B cell (primary cell): ENCODE results near the gene RNF215. TPM values are rescaled to one million over a fixed set of nuclear protein-coding genes. Genes with fewer than 3 reads are reported as not detected.

Experiments used
- ATAC-seq: fragments of 200-7000 bp; cut with Tn5 transposase; one replicate; pipeline ENCODE4 v1.10.0; 2021; ENCODE audit warnings: low read depth, mild to moderate bottlenecking, moderate number of reproducible peaks, moderate library complexity
- CTCF ChIA-PET: fragments of 350-600 bp; sonication (Branson Sonifier 250); formaldehyde crosslinking; loops from one replicate; lab custom pipeline; 2021; ENCODE audit warnings: antibody characterized with exemption, inconsistent platforms; lab: Charles Lee
- POLR2A ChIA-PET: fragments of 350-600 bp; sonication (Branson Sonifier 250); formaldehyde crosslinking; loops from one replicate; lab custom pipeline; 2021; ENCODE audit warnings: antibody characterized with exemption; lab: Charles Lee
- DNase-seq: peaks from one replicate; pipeline ENCODE4 v3.0.0; 2013
- H2AFZ ChIP-seq: 2 replicates; pipeline ENCODE4 v1.6.1; 2012; ENCODE audit warnings: mild to moderate bottlenecking, low read depth, low read length; ENCODE audit not compliant: insufficient read depth, poor library complexity, severe bottlenecking
- H3K27ac ChIP-seq, 2 donors: 1 replicate in 1 of 2; 2 replicates in 1 of 2; pipeline ENCODE4 v1.5.1; 2012 to 2013; ENCODE audit warnings: low read length in 2 of 2, mild to moderate bottlenecking in 2 of 2, moderate library complexity in 1 of 2
- H3K27me3 ChIP-seq, 4 experiments: fragments of 200-600 bp in 1 of 4; sonication (generic) in 1 of 4; replicated peaks in 1 of 4; 1 replicate in 2 of 4; 2 replicates in 2 of 4; pipeline versions ENCODE4 v1.6.1 to v1.7.0; 2013 to 2016; ENCODE audit warnings: low read length in 3 of 4, mild to moderate bottlenecking in 2 of 4, mixed read lengths in 1 of 4, moderate library complexity in 1 of 4; ENCODE audit not compliant: insufficient read depth in 4 of 4, control insufficient read depth in 3 of 4; ENCODE audit errors: control extremely low read depth in 1 of 4
- H3K36me3 ChIP-seq, 2 experiments: replicated peaks in 1 of 2; 1 replicate in 1 of 2; 2 replicates in 1 of 2; pipeline versions ENCODE4 v1.6.1 to v1.7.1; 2013; ENCODE audit warnings: low read length in 1 of 2; ENCODE audit not compliant: insufficient read depth in 2 of 2, control insufficient read depth in 1 of 2; ENCODE audit errors: control extremely low read depth in 1 of 2, extremely low read depth in 1 of 2
- H3K4me1 ChIP-seq, 2 donors: fragments of 200-600 bp in 1 of 2; sonication (generic) in 1 of 2; 1 replicate in 1 of 2; 2 replicates in 1 of 2; pipeline versions ENCODE4 v1.5.1 to v1.6.1; 2013 to 2017; ENCODE audit warnings: low read length in 2 of 2; ENCODE audit not compliant: control insufficient read depth in 2 of 2, insufficient read depth in 2 of 2
- H3K4me2 ChIP-seq: replicated peaks from 2 replicates; pipeline ENCODE3; 2012; ENCODE audit warnings: mild to moderate bottlenecking, low read depth, low read length; ENCODE audit not compliant: poor library complexity, severe bottlenecking
- H3K4me3 ChIP-seq, 5 experiments: fragments of 200-600 bp in 1 of 5; sonication (generic) in 1 of 5; 1 replicate in 3 of 5; 2 replicates in 2 of 5; pipeline versions ENCODE4 v1.5.1 to v1.7.0; 2011 to 2016; ENCODE audit warnings: low read length in 4 of 5, mild to moderate bottlenecking in 4 of 5, low read depth in 2 of 5, control low read depth in 1 of 5, moderate library complexity in 1 of 5; ENCODE audit not compliant: insufficient read depth in 1 of 5; ENCODE audit errors: control extremely low read depth in 1 of 5, extremely low read depth in 1 of 5
- H3K79me2 ChIP-seq: fragments of 200-600 bp; sonication (generic); one replicate; pipeline ENCODE4 v1.6.0; 2016; ENCODE audit warnings: low read length; ENCODE audit not compliant: control insufficient read depth, insufficient read depth
- H3K9ac ChIP-seq: fragments of 200-600 bp; sonication (generic); 2 replicates; pipeline ENCODE4 v1.6.1; 2017; ENCODE audit warnings: mild to moderate bottlenecking, low read length, moderate library complexity
- H3K9me3 ChIP-seq, 3 donors: one replicate each; pipeline versions ENCODE4 v1.6.1 to v1.7.1; 2013; ENCODE audit warnings: low read length in 2 of 3; ENCODE audit not compliant: control insufficient read depth in 2 of 3, insufficient read depth in 1 of 3; ENCODE audit errors: control extremely low read depth in 1 of 3
- H4K20me1 ChIP-seq: 2 replicates; pipeline ENCODE4 v1.6.0; 2012; ENCODE audit warnings: mild to moderate bottlenecking, low read length; ENCODE audit not compliant: insufficient read depth, control insufficient read depth, poor library complexity, severe bottlenecking
- H3K27ac Mint-ChIP-seq: one replicate; pipeline ENCODE4 v1.8.0; 2021; ENCODE audit warnings: mixed read lengths
- H3K27me3 Mint-ChIP-seq: one replicate; pipeline ENCODE4 v1.8.0; 2021; ENCODE audit warnings: mixed read lengths
- H3K4me1 Mint-ChIP-seq: one replicate; pipeline ENCODE4 v1.8.0; 2021; ENCODE audit warnings: mixed read lengths
- H3K4me3 Mint-ChIP-seq: one replicate; pipeline ENCODE4 v1.8.0; 2021; ENCODE audit warnings: mixed read lengths
- H3K9me3 Mint-ChIP-seq: one replicate; pipeline ENCODE4 v1.8.0; 2022; ENCODE audit warnings: mixed read lengths; ENCODE audit not compliant: insufficient read depth
- EZH2 ChIP-seq: IDR thresholded peaks from 2 replicates; pipeline ENCODE4 v1.6.1; 2012; ENCODE audit warnings: borderline replicate concordance, low read depth, mild to moderate bottlenecking, moderate library complexity, low read length; ENCODE audit not compliant: insufficient read depth, poor library complexity, severe bottlenecking
- WGBS: methylation state at CpG from one replicate; pipeline ENCODE4 v1.1.5; 2013; ENCODE audit warnings: missing lambda C conversion rate; ENCODE audit not compliant: insufficient coverage; 5-methylcytosine and 5-hydroxymethylcytosine counted together
- intact Hi-C: fragments of 100-400 bp; cut with micrococcal nuclease; formaldehyde crosslinking; loops from one replicate; pipeline ENCODE4 v1.10.0; 2022
- polyA plus RNA-seq: library from polyadenylated mRNA; depleted of rRNA; stranded (reverse); fragments of >200 nt; gene quantifications from 2 replicates; pipeline ENCODE4 v1.2.3, GENCODE V29; 2012
- total RNA-seq, 2 donors: library from RNA; stranded (reverse); fragments of 120-200 nt in 1 of 2; gene quantifications; 1 replicate in 1 of 2; 2 replicates in 1 of 2; pipeline versions ENCODE4 v1.2.3 to v1.2.4, GENCODE V29; 2013 to 2022
- TF ChIP-seq, protein P1 (sequence below): fragments of 200-600 bp; IDR thresholded peaks from one replicate; pipeline ENCODE4 v1.8.0; 2022; ENCODE audit warnings: antibody characterized with exemption, mild to moderate bottlenecking

The RNF215 gene
- total and polyA plus RNA-seq, 2 donors (not counting 1 experiment from before 2014, with no cell fraction given), result 8.8 to 18.6 TPM

GRCh38 chr22:30333707-30334087 is 53.5 kb downstream of the RNF215 start:
- DNase-seq, result no peak
- Histone ChIP-seq H3K36me3 (peaks cover 3 to 70% of the 10 kb centered on the region in 2 experiments), H2AFZ (no peak overlapping the region), H3K4me1 (no peaks in the 10 kb centered on the region), H3K27ac (no peak overlapping the region), H3K79me2 (no peaks in the 10 kb centered on the region), H3K27me3 (no peaks in the 10 kb centered on the region), H3K9me3 (no peaks in the 10 kb centered on the region), H3K9ac (no peak overlapping the region), H4K20me1 (peaks cover 18% of the 10 kb centered on the region), H3K4me3 (no peak overlapping the region), H3K4me2 (no peak overlapping the region)
- POLR2A ChIA-PET, result no interaction called here
- CTCF ChIA-PET, result interaction anchor here (4.2 kb wide), 1 partner anchor 46 kb away, joined by 25 read pairs; the partner anchor contains the start of gene CASTOR1
- intact Hi-C loops, result no loop called here
- no peak for TF ChIP-seq EZH2
- TF ChIP-seq, protein P1, sequence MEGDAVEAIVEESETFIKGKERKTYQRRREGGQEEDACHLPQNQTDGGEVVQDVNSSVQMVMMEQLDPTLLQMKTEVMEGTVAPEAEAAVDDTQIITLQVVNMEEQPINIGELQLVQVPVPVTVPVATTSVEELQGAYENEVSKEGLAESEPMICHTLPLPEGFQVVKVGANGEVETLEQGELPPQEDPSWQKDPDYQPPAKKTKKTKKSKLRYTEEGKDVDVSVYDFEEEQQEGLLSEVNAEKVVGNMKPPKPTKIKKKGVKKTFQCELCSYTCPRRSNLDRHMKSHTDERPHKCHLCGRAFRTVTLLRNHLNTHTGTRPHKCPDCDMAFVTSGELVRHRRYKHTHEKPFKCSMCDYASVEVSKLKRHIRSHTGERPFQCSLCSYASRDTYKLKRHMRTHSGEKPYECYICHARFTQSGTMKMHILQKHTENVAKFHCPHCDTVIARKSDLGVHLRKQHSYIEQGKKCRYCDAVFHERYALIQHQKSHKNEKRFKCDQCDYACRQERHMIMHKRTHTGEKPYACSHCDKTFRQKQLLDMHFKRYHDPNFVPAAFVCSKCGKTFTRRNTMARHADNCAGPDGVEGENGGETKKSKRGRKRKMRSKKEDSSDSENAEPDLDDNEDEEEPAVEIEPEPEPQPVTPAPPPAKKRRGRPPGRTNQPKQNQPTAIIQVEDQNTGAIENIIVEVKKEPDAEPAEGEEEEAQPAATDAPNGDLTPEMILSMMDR, result no peak
- WGBS, result 90% methylated on average over 1 of the region's 3 CpGs
- no peaks in the 10 kb centered on the region for H3K4me1 Mint-ChIP-seq
- H3K9me3 Mint-ChIP-seq, result no peaks in the 10 kb centered on the region
- peak overlapping the region; percentile 20 for H3K27ac Mint-ChIP-seq
- no peaks in the 10 kb centered on the region for H3K27me3 Mint-ChIP-seq
- no peak for ATAC-seq
- no peak overlapping the region for H3K4me3 Mint-ChIP-seq

DNA sequence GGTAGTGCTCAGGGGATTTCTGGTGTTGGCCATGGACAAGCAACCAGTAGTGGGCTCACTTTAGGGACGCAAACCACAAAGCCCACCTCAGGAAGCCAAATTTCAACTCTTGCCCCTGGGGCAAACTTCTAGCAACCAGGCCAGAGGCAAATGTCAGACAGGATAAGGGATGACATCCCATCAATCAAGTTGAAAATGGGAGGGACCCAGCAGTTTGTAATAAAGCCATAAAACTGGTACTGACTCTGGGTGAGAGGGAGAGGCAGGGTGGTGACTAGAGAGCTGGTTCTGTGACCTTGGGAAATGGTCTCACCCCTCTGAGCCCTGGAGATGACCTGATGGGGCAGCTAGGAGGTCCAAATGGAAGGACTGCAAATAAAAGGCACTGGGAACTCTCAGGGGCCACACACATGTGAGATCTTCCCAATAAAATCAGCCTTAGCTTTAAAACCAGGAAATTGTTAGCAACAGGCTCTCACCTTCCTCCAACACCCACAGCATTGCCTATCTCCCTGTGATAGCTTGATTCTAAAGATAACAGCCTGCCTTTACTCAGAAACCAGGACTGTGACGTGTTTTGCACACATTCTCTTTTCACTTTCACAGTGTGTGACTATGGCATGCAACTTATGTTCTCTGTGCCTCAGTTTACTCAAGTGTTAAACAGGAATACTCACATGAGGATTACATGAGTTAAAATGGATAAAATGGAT is 54.1 kb downstream of the RNF215 start:
- Mint-ChIP-seq H3K9me3 (no peaks in the 10 kb centered on the region), H3K4me1 (no peaks in the 10 kb centered on the region), H3K27me3 (no peaks in the 10 kb centered on the region), H3K27ac (no peak overlapping the region), H3K4me3 (no peak overlapping the region)
- Histone ChIP-seq H3K9me3 (no peaks in the 10 kb centered on the region), H3K79me2 (no peaks in the 10 kb centered on the region), H3K4me1 (no peaks in the 10 kb centered on the region), H4K20me1 (peaks cover 18% of the 10 kb centered on the region), H3K4me2 (no peak overlapping the region), H2AFZ (no peak overlapping the region), H3K9ac (no peak overlapping the region), H3K27ac (no peak overlapping the region), H3K27me3 (no peaks in the 10 kb centered on the region), H3K4me3 (no peak overlapping the region), H3K36me3 (peaks cover 3 to 65% of the 10 kb centered on the region in 2 experiments)
- intact Hi-C loops, result no loop called here
- DNase-seq (no peak), ATAC-seq (no peak)
- TF ChIP-seq EZH2, result no peak
- TF ChIP-seq, protein P1, result no peak
- ChIA-PET POLR2A (no interaction called here), CTCF (interaction anchor here (1.4 to 4.2 kb wide), 2 partner anchors 45 to 54 kb away, joined by 5 to 25 read pairs; partner anchors contain the start of genes CASTOR1 and RNF215)
- WGBS, result 89% methylated on average over 1 of the region's 2 CpGs
